A549 (cell line): Measurements from ENCODE around the gene CTNNA1.

Experiments
- BHLHE40 ChIP-seq: IDR thresholded peaks from 2 replicates; pipeline ENCODE4 v1.6.1; 2012; ENCODE audit warnings: low read depth, low read length, inconsistent platforms
- CHD4 ChIP-seq: fragments of 200-600 bp; sonication (generic); IDR thresholded peaks from 2 replicates; pipeline ENCODE4 v1.6.1; 2016; ENCODE audit warnings: antibody characterized with exemption, mild to moderate bottlenecking, borderline replicate concordance
- EP300 ChIP-seq, 2 experiments: fragments of >200 bp; sonication (Bioruptor Twin); formaldehyde crosslinking; IDR thresholded peaks; 2 replicates in 1 of 2; 3 replicates in 1 of 2; pipeline ENCODE4 v1.6.1; 2016 to 2017
- KDM5A ChIP-seq: fragments of 200-600 bp; sonication (generic); IDR thresholded peaks from 2 replicates; pipeline ENCODE4 v1.6.1; 2016; ENCODE audit warnings: antibody characterized with exemption, mild to moderate bottlenecking
- TF ChIP-seq, protein P1 (sequence below): fragments of >200 bp; sonication (Bioruptor Twin); formaldehyde crosslinking; IDR thresholded peaks from 3 replicates; pipeline ENCODE4 v1.5.1; 2016

DNA sequence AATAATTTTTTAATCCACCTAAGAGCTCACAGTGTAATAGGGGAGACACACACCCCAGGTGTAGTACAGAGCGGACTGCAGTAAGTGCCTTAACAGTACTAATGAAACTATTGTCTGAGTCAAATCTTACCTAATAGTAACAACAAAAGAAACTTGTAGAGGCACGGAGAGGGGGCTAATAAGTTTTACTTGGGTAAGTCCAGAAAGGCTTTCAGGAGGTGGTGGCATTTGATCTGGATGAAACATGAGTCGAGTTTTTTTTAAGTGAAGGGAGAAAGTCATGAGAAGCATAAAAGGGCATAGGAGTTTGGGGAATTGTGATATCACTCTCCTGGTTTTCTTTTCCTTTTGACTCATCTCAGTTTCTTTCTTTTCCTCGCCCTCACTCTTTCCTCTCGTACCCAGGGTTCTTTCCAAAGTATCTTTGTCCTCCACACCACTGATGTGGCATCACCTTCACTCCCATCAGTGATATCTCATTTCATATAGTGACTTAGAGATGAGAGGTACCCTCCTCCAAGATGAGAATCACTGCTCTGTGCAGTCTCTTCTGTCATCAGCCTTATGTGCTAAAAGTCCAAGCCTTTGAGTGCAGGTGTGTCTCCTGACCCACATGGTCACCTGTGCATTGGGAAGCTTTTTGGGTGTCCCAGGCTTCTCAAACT is 2.0 kb downstream of the CTNNA1 start:
- TF ChIP-seq KDM5A (no peak), EP300 (IDR thresholded peaks at IDR 0.05) (no peak), CHD4 (no peak), BHLHE40 (no peak)
- TF ChIP-seq, protein P1, sequence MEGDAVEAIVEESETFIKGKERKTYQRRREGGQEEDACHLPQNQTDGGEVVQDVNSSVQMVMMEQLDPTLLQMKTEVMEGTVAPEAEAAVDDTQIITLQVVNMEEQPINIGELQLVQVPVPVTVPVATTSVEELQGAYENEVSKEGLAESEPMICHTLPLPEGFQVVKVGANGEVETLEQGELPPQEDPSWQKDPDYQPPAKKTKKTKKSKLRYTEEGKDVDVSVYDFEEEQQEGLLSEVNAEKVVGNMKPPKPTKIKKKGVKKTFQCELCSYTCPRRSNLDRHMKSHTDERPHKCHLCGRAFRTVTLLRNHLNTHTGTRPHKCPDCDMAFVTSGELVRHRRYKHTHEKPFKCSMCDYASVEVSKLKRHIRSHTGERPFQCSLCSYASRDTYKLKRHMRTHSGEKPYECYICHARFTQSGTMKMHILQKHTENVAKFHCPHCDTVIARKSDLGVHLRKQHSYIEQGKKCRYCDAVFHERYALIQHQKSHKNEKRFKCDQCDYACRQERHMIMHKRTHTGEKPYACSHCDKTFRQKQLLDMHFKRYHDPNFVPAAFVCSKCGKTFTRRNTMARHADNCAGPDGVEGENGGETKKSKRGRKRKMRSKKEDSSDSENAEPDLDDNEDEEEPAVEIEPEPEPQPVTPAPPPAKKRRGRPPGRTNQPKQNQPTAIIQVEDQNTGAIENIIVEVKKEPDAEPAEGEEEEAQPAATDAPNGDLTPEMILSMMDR = no peak
